Measurements from ENCODE around the gene CCSAP. TPM values are rescaled to one million over a fixed set of nuclear protein-coding genes. Genes with fewer than 3 reads are reported as not detected.

CCSAP gene

Small RNA genes within 50 kb of the gene (small RNA-seq; reads per million reads assigned to genes)
- not detected for gene RNU6-180P (ENCODE audit: low read depth)
